H1 (cell line): ENCODE results near the gene DNAJC10. TPM values are rescaled to one million over a fixed set of nuclear protein-coding genes. Genes with fewer than 3 reads are reported as not detected.

Experiments used
- ASH2L ChIP-seq: fragments of 200-600, 300-600 bp; sonication (generic); IDR thresholded peaks from one replicate; pipeline ENCODE4 v1.7.1; 2017; ENCODE audit warnings: low read length
- BACH1 ChIP-seq: IDR thresholded peaks from 2 replicates; pipeline ENCODE4 v1.6.1; 2012; ENCODE audit warnings: low read length, improper control_type of control experiment
- BRCA1 ChIP-seq: IDR thresholded peaks from 2 replicates; pipeline ENCODE4 v1.6.1; 2012; ENCODE audit warnings: low read depth, low read length, improper control_type of control experiment
- CEBPB ChIP-seq: IDR thresholded peaks from 2 replicates; pipeline ENCODE4 v1.6.1; 2012; ENCODE audit warnings: low read depth, low read length
- CHD2 ChIP-seq: IDR thresholded peaks from 2 replicates; pipeline ENCODE4 v1.6.1; 2012; ENCODE audit warnings: low read length, improper control_type of control experiment
- CREB1 ChIP-seq: IDR thresholded peaks from 2 replicates; pipeline ENCODE4 v1.6.1; 2012; ENCODE audit warnings: inconsistent platforms
- CTBP2 ChIP-seq: IDR thresholded peaks from 2 replicates; pipeline ENCODE4 v1.7.0; 2011; ENCODE audit warnings: borderline replicate concordance, mild to moderate bottlenecking, moderate library complexity, mixed read lengths, low read length; ENCODE audit not compliant: insufficient read depth, insufficient read length
- HDAC6 ChIP-seq: IDR thresholded peaks from one replicate; pipeline ENCODE4 v1.7.1; 2012; ENCODE audit warnings: low read depth, mild to moderate bottlenecking, inconsistent platforms, low read length, moderate library complexity
- JUN ChIP-seq: IDR thresholded peaks from 2 replicates; pipeline ENCODE4 v1.6.1; 2011; ENCODE audit warnings: low read depth, mild to moderate bottlenecking, improper control_type of control experiment, low read length
- KDM5A ChIP-seq: fragments of 200-600 bp; IDR thresholded peaks from 2 replicates; pipeline ENCODE4 v1.7.1; 2012; ENCODE audit warnings: mild to moderate bottlenecking, low read length, inconsistent platforms, mixed read lengths
- MAFK ChIP-seq: IDR thresholded peaks from 2 replicates; pipeline ENCODE4 v1.6.1; 2012; ENCODE audit warnings: low read depth, mild to moderate bottlenecking, improper control_type of control experiment, low read length
- NANOG ChIP-seq: IDR thresholded peaks from 2 replicates; pipeline ENCODE4 v1.6.1; 2011; ENCODE audit warnings: low read length, low read depth, mild to moderate bottlenecking, inconsistent platforms; ENCODE audit not compliant: insufficient read depth, poor library complexity, severe bottlenecking
- RAD21 ChIP-seq, 2 experiments: IDR thresholded peaks in 1 of 2; conservative IDR thresholded peaks in 1 of 2; 2 replicates each; pipeline ENCODE4 v1.6.1; 2011; ENCODE audit warnings: low read depth in 2 of 2, low read length in 2 of 2, improper control_type of control experiment in 1 of 2, inconsistent platforms in 1 of 2, mild to moderate bottlenecking in 1 of 2, moderate library complexity in 1 of 2
- RBBP5 ChIP-seq: IDR thresholded peaks from 2 replicates; pipeline ENCODE4 v1.7.1; 2012; ENCODE audit warnings: low read depth, mild to moderate bottlenecking, inconsistent platforms, low read length, moderate library complexity, borderline replicate concordance
- RNF2 ChIP-seq: fragments of 200-900, 300-1000 bp; sonication (generic); IDR thresholded peaks from 2 replicates; pipeline ENCODE4 v1.7.1; 2016; ENCODE audit warnings: borderline replicate concordance, low read depth, mild to moderate bottlenecking, antibody characterized with exemption, low read length; ENCODE audit not compliant: poor library complexity, severe bottlenecking; ENCODE audit errors: missing control alignments
- RXRA ChIP-seq: IDR thresholded peaks from 2 replicates; pipeline ENCODE4 v1.6.1; 2011; ENCODE audit warnings: low read depth, mild to moderate bottlenecking, low read length, moderate library complexity; ENCODE audit not compliant: insufficient read depth
- SP2 ChIP-seq: IDR thresholded peaks from 2 replicates; pipeline ENCODE4 v1.6.1; 2012; ENCODE audit warnings: mild to moderate bottlenecking, low read length, inconsistent platforms
- TAF1 ChIP-seq: IDR thresholded peaks from 2 replicates; pipeline ENCODE4 v1.6.1; 2011; ENCODE audit warnings: mild to moderate bottlenecking, low read depth, low read length
- YY1 ChIP-seq: IDR thresholded peaks from 2 replicates; pipeline ENCODE4 v1.6.1; 2011; ENCODE audit warnings: low read depth, mild to moderate bottlenecking, low read length
- polyA plus RNA-seq, 7 experiments: library from polyadenylated mRNA; depleted of rRNA in 3 of 7; stranded (reverse) in 5 of 7; unstranded in 2 of 7; fragments of >200 nt in 5 of 7; fragments of 200-250 nt in 2 of 7; gene quantifications; 1 replicate in 5 of 7; 2 replicates in 1 of 7; 4 replicates in 1 of 7; pipeline versions ENCODE4 v1.2.1 to v1.2.3, GENCODE V29; 2011 to 2013; ENCODE audit warnings: missing spikeins in 2 of 7, mixed read lengths in 2 of 7
- total RNA-seq: library from RNA; stranded (reverse); fragmentation: NEBNext Ultra II Directional; extraction: Animal tissue kit (Norgen Biotek cat#: 25700); gene quantifications from 2 replicates; pipeline ENCODE4 v1.2.1, GENCODE V29; 2021
- TF ChIP-seq, protein P1 (sequence below): IDR thresholded peaks from 2 replicates; pipeline ENCODE4 v1.6.1; 2011; ENCODE audit warnings: low read length, improper control_type of control experiment
- TF ChIP-seq, protein P2 (sequence below): IDR thresholded peaks from 2 replicates; pipeline ENCODE4 v1.6.1; 2011; ENCODE audit warnings: low read depth, mild to moderate bottlenecking, low read length; ENCODE audit not compliant: insufficient read depth
- TF ChIP-seq, protein P3 (sequence below): IDR thresholded peaks from 2 replicates; pipeline ENCODE4 v1.6.1; 2012; ENCODE audit warnings: inconsistent platforms

The DNAJC10 gene
- total and polyA plus RNA-seq, 2 of the 8 experiments (the other 6 are each of a cell fraction or from before 2014, with no cell fraction given) = 23.2 to 121 TPM

DNA sequence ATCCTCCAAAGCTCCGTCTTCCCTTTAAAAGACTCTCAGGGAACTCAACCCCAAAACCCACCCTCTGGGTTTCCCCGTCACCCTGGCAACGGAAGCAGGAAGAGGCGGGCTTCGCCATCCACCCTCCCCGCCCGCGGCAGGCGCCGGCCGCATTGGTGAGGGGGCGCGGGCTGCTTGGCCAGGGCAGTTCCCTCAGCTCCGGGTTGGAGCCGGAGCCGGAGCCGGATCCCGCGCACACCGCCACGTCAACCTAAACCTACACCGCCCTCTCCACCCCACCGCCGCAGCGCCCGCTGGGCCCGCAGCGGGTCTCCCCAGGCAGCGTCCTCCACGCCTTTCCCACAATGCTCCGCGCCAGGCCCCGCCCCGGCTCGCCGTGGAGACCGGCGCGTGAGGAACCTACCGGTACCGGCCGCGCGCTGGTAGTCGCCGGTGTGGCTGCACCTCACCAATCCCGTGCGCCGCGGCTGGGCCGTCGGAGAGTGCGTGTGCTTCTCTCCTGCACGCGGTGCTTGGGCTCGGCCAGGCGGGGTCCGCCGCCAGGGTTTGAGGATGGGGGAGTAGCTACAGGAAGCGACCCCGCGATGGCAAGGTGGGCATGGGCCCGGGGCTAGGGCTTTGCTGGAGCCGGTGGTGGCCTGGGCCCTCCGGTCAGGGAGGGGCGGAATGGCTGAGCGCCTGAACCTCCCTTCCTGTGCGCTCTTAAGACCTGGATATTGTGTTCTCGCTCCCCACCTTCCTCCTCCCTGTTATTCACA lies at the start of gene DNAJC10 (continued):
- TF ChIP-seq, protein P1, sequence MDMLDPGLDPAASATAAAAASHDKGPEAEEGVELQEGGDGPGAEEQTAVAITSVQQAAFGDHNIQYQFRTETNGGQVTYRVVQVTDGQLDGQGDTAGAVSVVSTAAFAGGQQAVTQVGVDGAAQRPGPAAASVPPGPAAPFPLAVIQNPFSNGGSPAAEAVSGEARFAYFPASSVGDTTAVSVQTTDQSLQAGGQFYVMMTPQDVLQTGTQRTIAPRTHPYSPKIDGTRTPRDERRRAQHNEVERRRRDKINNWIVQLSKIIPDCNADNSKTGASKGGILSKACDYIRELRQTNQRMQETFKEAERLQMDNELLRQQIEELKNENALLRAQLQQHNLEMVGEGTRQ = no peak
- TF ChIP-seq SP2 = no peak
- no peak for TF ChIP-seq JUN
- no peak for TF ChIP-seq RNF2
- TF ChIP-seq CHD2 = no peak
- TF ChIP-seq, protein P2, sequence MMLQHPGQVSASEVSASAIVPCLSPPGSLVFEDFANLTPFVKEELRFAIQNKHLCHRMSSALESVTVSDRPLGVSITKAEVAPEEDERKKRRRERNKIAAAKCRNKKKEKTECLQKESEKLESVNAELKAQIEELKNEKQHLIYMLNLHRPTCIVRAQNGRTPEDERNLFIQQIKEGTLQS = no peak
- no peak for TF ChIP-seq HDAC6
- TF ChIP-seq CREB1 = peak; percentile 77
- no peak for TF ChIP-seq CTBP2
- no peak for TF ChIP-seq CEBPB
- TF ChIP-seq YY1 = peak; percentile 17; the same call in 1 of the 2 replicates
- TF ChIP-seq MAFK = no peak
- TF ChIP-seq BRCA1 = no peak
- TF ChIP-seq RAD21 (IDR thresholded peaks at IDR 0.05 in 1 of 2, conservative IDR thresholded peaks at IDR 0.05 in 1 of 2; ENCODE audit: low read depth in 2 of 2, low read length in 2 of 2) = no peak
- no peak for TF ChIP-seq RXRA
- no peak; the same call in none of the 2 replicates for TF ChIP-seq RBBP5
- TF ChIP-seq NANOG = no peak
- TF ChIP-seq, protein P3, sequence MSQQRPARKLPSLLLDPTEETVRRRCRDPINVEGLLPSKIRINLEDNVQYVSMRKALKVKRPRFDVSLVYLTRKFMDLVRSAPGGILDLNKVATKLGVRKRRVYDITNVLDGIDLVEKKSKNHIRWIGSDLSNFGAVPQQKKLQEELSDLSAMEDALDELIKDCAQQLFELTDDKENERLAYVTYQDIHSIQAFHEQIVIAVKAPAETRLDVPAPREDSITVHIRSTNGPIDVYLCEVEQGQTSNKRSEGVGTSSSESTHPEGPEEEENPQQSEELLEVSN = peak; percentile 62
- TF ChIP-seq TAF1 = peak; percentile 90
- TF ChIP-seq KDM5A = no peak
- peak; percentile 98 for TF ChIP-seq ASH2L
- no peak; the same call in 1 of the 2 replicates for TF ChIP-seq BACH1
